IMR-90 (cell line): ENCODE data around the gene AKAP12.

Experiments used
- CHD1 ChIP-seq: IDR thresholded peaks from 2 replicates; pipeline ENCODE4 v1.6.1; 2012; ENCODE audit warnings: low read depth, low read length, improper control_type of control experiment
- CTCF ChIP-seq: conservative IDR thresholded peaks from 2 replicates; pipeline ENCODE4 v1.5.1; 2012; ENCODE audit warnings: mild to moderate bottlenecking, low read depth, low read length, improper control_type of control experiment
- MXI1 ChIP-seq: IDR thresholded peaks from 2 replicates; pipeline ENCODE4 v1.6.1; 2012; ENCODE audit warnings: low read depth, mild to moderate bottlenecking, low read length, moderate library complexity, borderline replicate concordance
- RAD21 ChIP-seq: IDR thresholded peaks from 2 replicates; pipeline ENCODE4 v1.6.1; 2012; ENCODE audit warnings: low read length, improper control_type of control experiment
- SMC3 ChIP-seq: fragments of 150-350 bp; IDR thresholded peaks from 2 replicates; pipeline ENCODE4 v1.6.1; 2016; ENCODE audit warnings: low read depth, mild to moderate bottlenecking, antibody characterized with exemption, low read length, moderate library complexity

GRCh38 chr6:151385177-151385576 is 145.4 kb downstream of the AKAP12 start:
- TF ChIP-seq CTCF (no peak), RAD21 (no peak), SMC3 (no peak), MXI1 (no peak), CHD1 (no peak)
